ENCODE data around the gene FGF8.

FGF8 gene

GRCh38 chr10:101767966-101768790, 7.7 kb downstream of the FGF8 start:
- H2AFZ ChIP-seq (ENCODE audit: low read depth, low read length) = no peak overlapping the region
- H3K9ac ChIP-seq (ENCODE audit: low read length) = no peak overlapping the region
- no peak for TF ChIP-seq EZH2phosphoT487 (IDR thresholded peaks at IDR 0.05; ENCODE audit: low read depth)
- TF ChIP-seq CTCF (IDR thresholded peaks at IDR 0.05; ENCODE audit: low read depth, low read length) = no peak
- no peak overlapping the region for H3K27ac ChIP-seq (ENCODE audit: low read length)
- no peaks in the 10 kb centered on the region for H3K79me2 ChIP-seq (ENCODE audit: low read length)
- no peaks in the 10 kb centered on the region for H4K20me1 ChIP-seq (ENCODE audit: insufficient read depth, low read length)
- no peaks in the 10 kb centered on the region for H3K4me1 ChIP-seq (ENCODE audit: low read length)
- H3K4me2 ChIP-seq (ENCODE audit: low read length) = no peak overlapping the region
- H3K27me3 ChIP-seq (ENCODE audit: low read depth, low read length) = no peaks in the 10 kb centered on the region
- no peak overlapping the region for H3K4me3 ChIP-seq (ENCODE audit: low read length)
- H3K36me3 ChIP-seq (replicated peaks; ENCODE audit: low read depth, low read length) = no peaks in the 10 kb centered on the region
- H3K9me3 ChIP-seq (ENCODE audit: insufficient read depth, low read length) = no peaks in the 10 kb centered on the region

- Histone ChIP-seq H3K27me3 (ENCODE audit: low read depth, low read length) (no peaks in the 10 kb centered on the region), H3K4me2 (ENCODE audit: low read length) (no peak overlapping the region), H3K79me2 (ENCODE audit: low read length) (no peaks in the 10 kb centered on the region), H4K20me1 (ENCODE audit: insufficient read depth, low read length) (no peaks in the 10 kb centered on the region), H3K4me1 (ENCODE audit: low read length) (no peaks in the 10 kb centered on the region), H3K9me3 (ENCODE audit: insufficient read depth, low read length) (no peaks in the 10 kb centered on the region), H2AFZ (ENCODE audit: low read depth, low read length) (no peak overlapping the region), H3K36me3 (replicated peaks; ENCODE audit: low read depth, low read length) (no peaks in the 10 kb centered on the region), H3K27ac (ENCODE audit: low read length) (no peak overlapping the region), H3K4me3 (ENCODE audit: low read length) (no peak overlapping the region), H3K9ac (ENCODE audit: low read length) (no peak overlapping the region)
- no peak for TF ChIP-seq CTCF (IDR thresholded peaks at IDR 0.05; ENCODE audit: low read depth, low read length)
- no peak for TF ChIP-seq EZH2phosphoT487 (IDR thresholded peaks at IDR 0.05; ENCODE audit: low read depth)
These were observed 8.3 kb downstream of the FGF8 start for GRCh38 chr10:101767600-101767945.

GRCh38 chr10:101766753-101767599, 8.9 kb downstream of the FGF8 start:
- Histone ChIP-seq H4K20me1 (ENCODE audit: insufficient read depth, low read length) (no peaks in the 10 kb centered on the region), H3K4me2 (ENCODE audit: low read length) (no peak overlapping the region), H3K4me3 (ENCODE audit: low read length) (no peak overlapping the region), H3K36me3 (replicated peaks; ENCODE audit: low read depth, low read length) (no peaks in the 10 kb centered on the region), H3K27me3 (ENCODE audit: low read depth, low read length) (no peaks in the 10 kb centered on the region), H3K4me1 (ENCODE audit: low read length) (no peaks in the 10 kb centered on the region), H3K9ac (ENCODE audit: low read length) (no peak overlapping the region), H3K79me2 (ENCODE audit: low read length) (no peaks in the 10 kb centered on the region), H2AFZ (ENCODE audit: low read depth, low read length) (no peak overlapping the region), H3K9me3 (ENCODE audit: insufficient read depth, low read length) (no peaks in the 10 kb centered on the region), H3K27ac (ENCODE audit: low read length) (no peak overlapping the region)
- TF ChIP-seq EZH2phosphoT487 (IDR thresholded peaks at IDR 0.05; ENCODE audit: low read depth) (no peak), CTCF (IDR thresholded peaks at IDR 0.05; ENCODE audit: low read depth, low read length) (no peak)

GRCh38 chr10:101766306-101766705, 9.6 kb downstream of the FGF8 start:
- no peaks in the 10 kb centered on the region for H3K79me2 ChIP-seq (ENCODE audit: low read length)
- H3K4me2 ChIP-seq (ENCODE audit: low read length) = no peak overlapping the region
- H3K27ac ChIP-seq (ENCODE audit: low read length) = no peak overlapping the region
- no peak overlapping the region for H3K4me3 ChIP-seq (ENCODE audit: low read length)
- no peaks in the 10 kb centered on the region for H3K36me3 ChIP-seq (replicated peaks; ENCODE audit: low read depth, low read length)
- H3K4me1 ChIP-seq (ENCODE audit: low read length) = no peaks in the 10 kb centered on the region
- TF ChIP-seq EZH2phosphoT487 (IDR thresholded peaks at IDR 0.05; ENCODE audit: low read depth) (no peak), CTCF (IDR thresholded peaks at IDR 0.05; ENCODE audit: low read depth, low read length) (no peak)
- no peaks in the 10 kb centered on the region for H3K27me3 ChIP-seq (ENCODE audit: low read depth, low read length)
- H3K9ac ChIP-seq (ENCODE audit: low read length) = no peak overlapping the region
- no peak overlapping the region for H2AFZ ChIP-seq (ENCODE audit: low read depth, low read length)
- H3K9me3 ChIP-seq (ENCODE audit: insufficient read depth, low read length) = no peaks in the 10 kb centered on the region
- no peaks in the 10 kb centered on the region for H4K20me1 ChIP-seq (ENCODE audit: insufficient read depth, low read length)
